Measurements from ENCODE around the gene PTPRN2.
"Not testable (repeated sequence)": the region's sequence is repeated elsewhere in the genome, so short reads cannot be mapped to it uniquely, and the experiment has no call there.

Gene PTPRN2

GRCh38 chr7:158377800-158378623, 209.6 kb downstream of the PTPRN2 start:
- DNase-seq, result no peak

GRCh38 chr7:158376839-158377186, 210.8 kb downstream of the PTPRN2 start:
- DNase-seq, result not testable (repeated sequence)

GRCh38 chr7:158376146-158376838, 211.3 kb downstream of the PTPRN2 start:
- DNase-seq, result not testable (repeated sequence)

GRCh38 chr7:158375034-158375433, 212.6 kb downstream of the PTPRN2 start:
- no peak for DNase-seq

GRCh38 chr7:158374586-158374985, 213.0 kb downstream of the PTPRN2 start:
- no peak for DNase-seq

- no peak for DNase-seq
Measured at GRCh38 chr7:158374146-158374545, 213.5 kb downstream of the PTPRN2 start.

- no peak for DNase-seq
Measured at GRCh38 chr7:158373476-158374133, 214.0 kb downstream of the PTPRN2 start.

GRCh38 chr7:158372400-158373342, 215.0 kb downstream of the PTPRN2 start:
- DNase-seq, result no peak

GRCh38 chr7:158371856-158372255, 215.8 kb downstream of the PTPRN2 start:
- DNase-seq, result no peak

GRCh38 chr7:158369866-158370265, 217.8 kb downstream of the PTPRN2 start:
- DNase-seq, result no peak

GRCh38 chr7:158369290-158369689, 218.3 kb downstream of the PTPRN2 start:
- DNase-seq, result no peak

GRCh38 chr7:158368449-158368848, 219.2 kb downstream of the PTPRN2 start:
- DNase-seq, result no peak

GRCh38 chr7:158367634-158367982, 220.0 kb downstream of the PTPRN2 start:
- no peak for DNase-seq

GRCh38 chr7:158366916-158367633, 220.5 kb downstream of the PTPRN2 start:
- no peak for DNase-seq

- no peak for DNase-seq
Measured at GRCh38 chr7:158366346-158366745, 221.3 kb downstream of the PTPRN2 start.

GRCh38 chr7:158365267-158365666, 222.4 kb downstream of the PTPRN2 start:
- no peak for DNase-seq

GRCh38 chr7:158364451-158364850, 223.2 kb downstream of the PTPRN2 start:
- DNase-seq, result no peak

- no peak for DNase-seq
Measured at GRCh38 chr7:158362912-158363905, 224.4 kb downstream of the PTPRN2 start.

- no peak for DNase-seq
Measured at GRCh38 chr7:158362001-158362400, 225.6 kb downstream of the PTPRN2 start.

- DNase-seq, result no peak
Measured at GRCh38 chr7:158361326-158361946, 226.2 kb downstream of the PTPRN2 start.
